Transverse colon (tissue), 4 donors: Measurements from ENCODE around the gene TNPO2. TPM values are rescaled to one million over a fixed set of nuclear protein-coding genes. Genes with fewer than 3 reads are reported as not detected.

Source experiments
- DNase-seq: peaks from one replicate; pipeline ENCODE4 v3.0.0-alpha.2; 2019
- H3K27ac ChIP-seq, 4 donors: fragments of 200-600 bp; sonication (generic); 2 replicates each; pipeline ENCODE4 v1.5.1; 2016 to 2018; ENCODE audit warnings: inconsistent platforms in 4 of 4
- H3K27me3 ChIP-seq: fragments of 200-600 bp; sonication (generic); 2 replicates; pipeline ENCODE4 v1.5.1; 2017; ENCODE audit warnings: inconsistent platforms
- H3K36me3 ChIP-seq, 4 donors: fragments of 200-600 bp; sonication (generic); 2 replicates each; pipeline ENCODE4 v1.5.1; 2017 to 2019; ENCODE audit warnings: inconsistent platforms in 4 of 4
- H3K4me1 ChIP-seq, 4 donors: fragments of 200-600 bp; sonication (generic); 2 replicates each; pipeline ENCODE4 v1.5.1; 2017 to 2020; ENCODE audit warnings: inconsistent platforms in 4 of 4
- H3K4me3 ChIP-seq, 4 donors: fragments of 200-600 bp; sonication (generic); 1 replicate in 1 of 4; 2 replicates in 3 of 4; pipeline versions ENCODE4 v1.5.1 to v1.6.1; 2017 to 2019; ENCODE audit warnings: inconsistent platforms in 4 of 4
- H3K9me3 ChIP-seq, 2 donors: fragments of 200-600 bp; sonication (generic); 2 replicates each; pipeline ENCODE4 v1.5.1; 2017 to 2019; ENCODE audit warnings: inconsistent platforms in 2 of 2
- CTCF ChIP-seq, 5 experiments: fragments of 200-600 bp in 3 of 5; fragments of 450-650 bp in 2 of 5; sonication (generic) in 3 of 5; IDR thresholded peaks; 1 replicate in 2 of 5; 2 replicates in 3 of 5; pipeline ENCODE4 v1.5.1; 2016 to 2017; ENCODE audit warnings: antibody characterized with exemption in 5 of 5, inconsistent platforms in 3 of 5, mild to moderate bottlenecking in 2 of 5, moderate library complexity in 1 of 5
- EP300 ChIP-seq: sonication (generic); formaldehyde crosslinking; IDR thresholded peaks from one replicate; pipeline ENCODE4 v1.6.1; 2017; ENCODE audit warnings: antibody characterized with exemption, low read depth
- POLR2A ChIP-seq: fragments of 450-650 bp; IDR thresholded peaks from one replicate; pipeline ENCODE4 v1.6.1; 2016; ENCODE audit warnings: antibody characterized with exemption, mild to moderate bottlenecking, moderate library complexity
- POLR2AphosphoS5 ChIP-seq, 3 donors: sonication (generic); formaldehyde crosslinking; IDR thresholded peaks; one replicate each; pipeline ENCODE4 v1.6.1; 2016; ENCODE audit warnings: antibody characterized with exemption in 3 of 3
- WGBS, 2 donors: methylation state at CpG; one replicate each; pipeline ENCODE4 v1.1.5; 2018; ENCODE audit warnings: low coverage in 1 of 2; 5-methylcytosine and 5-hydroxymethylcytosine counted together
- in situ Hi-C, 4 donors: fragments of 200-750 bp; cut with MboI; loops; one replicate each; pipeline versions ENCODE4 v1.15.0 to v1.15.1; 2017; ENCODE audit warnings: low sequenced_read_pairs in 3 of 4, low pct_ligation_motif_present in 1 of 4, low pct_unique_long_range_greater_than_20kb in 1 of 4
- intact Hi-C: fragments of 100-400 bp; cut with DNase I; formaldehyde crosslinking; loops from one replicate; pipeline ENCODE4 v1.15.1; 2023; ENCODE audit warnings: low total_unique reads
- total RNA-seq, 4 donors: library from RNA; depleted of rRNA; stranded (reverse); fragments of >200 nt; gene quantifications; one replicate each; pipeline ENCODE4 v1.1.0, GENCODE V29; 2016

TNPO2 gene
- total RNA-seq, 4 donors from 2014 or later: 39.2 to 128 (median 62.7) TPM

- peaks cover 14 to 46% (median 29%) of the 10 kb centered on the region in 4 donors for H3K4me1 ChIP-seq
Measured at GRCh38 chr19:12722566-12723380, 959 bp downstream of the TNPO2 start.

GRCh38 chr19:12721656-12722565 lies 1.8 kb downstream of the TNPO2 start:
- in situ Hi-C loops (no loop called here), intact Hi-C loops (no loop called here)
- Histone ChIP-seq H3K4me1 (peaks cover 14 to 46% (median 29%) of the 10 kb centered on the region in 4 donors), H3K9me3 (no peaks in the 10 kb centered on the region), H3K36me3 (peaks cover 0 to 8% (median 0%) of the 10 kb centered on the region in 4 donors), H3K27me3 (no peaks in the 10 kb centered on the region), H3K4me3 (peak overlapping the region; percentile 28 to 99 (median 90)), H3K27ac (peak overlapping the region; percentile 92 to 98 (median 96))
- peak; percentile 70 for DNase-seq
- WGBS, 2 donors: 1% methylated on average over 57 of the region's 65 CpGs; no CpG with 5 or more reads in 1 of the 2 donors
- TF ChIP-seq POLR2AphosphoS5 (IDR thresholded peaks at IDR 0.05) (no peak), POLR2A (no peak), CTCF (IDR thresholded peaks at IDR 0.05) (no peak), EP300 (no peak)

More at GRCh38 chr19:12722566-12723380, 959 bp downstream of the TNPO2 start:
- intact Hi-C loops: no loop called here
- peaks cover 0 to 8% (median 0%) of the 10 kb centered on the region in 4 donors for H3K36me3 ChIP-seq
- DNase-seq: peak; percentile 97
- peak overlapping the region; percentile 29 to 99 (median 90) for H3K4me3 ChIP-seq
- 0% methylated on average over 4 to 32 of the region's 32 CpGs for WGBS, 2 donors
- H3K27ac ChIP-seq: peak overlapping the region; percentile 92 to 98 (median 96)
- no peaks in the 10 kb centered on the region for H3K27me3 ChIP-seq
- H3K9me3 ChIP-seq: no peaks in the 10 kb centered on the region
- TF ChIP-seq POLR2A (peak; percentile 30), EP300 (no peak), POLR2AphosphoS5 (IDR thresholded peaks at IDR 0.05) (peak; percentile 59 to 77 (median 70)), CTCF (IDR thresholded peaks at IDR 0.05) (no peak)
- in situ Hi-C loops: no loop called here

GRCh38 chr19:12720851-12721655 lies 2.7 kb downstream of the TNPO2 start:
- TF ChIP-seq EP300 (no peak), CTCF (IDR thresholded peaks at IDR 0.05) (no peak), POLR2A (no peak), POLR2AphosphoS5 (IDR thresholded peaks at IDR 0.05) (no peak)
- peak; percentile 34 for DNase-seq
- Histone ChIP-seq H3K27ac (peak overlapping the region; percentile 92 to 98 (median 96)), H3K9me3 (no peaks in the 10 kb centered on the region), H3K27me3 (no peaks in the 10 kb centered on the region), H3K36me3 (peaks cover 0 to 8% (median 3%) of the 10 kb centered on the region in 4 donors), H3K4me1 (peaks cover 14 to 46% (median 29%) of the 10 kb centered on the region in 4 donors), H3K4me3 (peak overlapping the region; percentile 28 to 99 (median 90))
- 9 to 26% methylated on average over 4 to 58 of the region's 59 CpGs for WGBS, 2 donors
- intact Hi-C loops (no loop called here), in situ Hi-C loops (no loop called here)
